ENCODE data around the gene KLF5.

KLF5 gene

DNA sequence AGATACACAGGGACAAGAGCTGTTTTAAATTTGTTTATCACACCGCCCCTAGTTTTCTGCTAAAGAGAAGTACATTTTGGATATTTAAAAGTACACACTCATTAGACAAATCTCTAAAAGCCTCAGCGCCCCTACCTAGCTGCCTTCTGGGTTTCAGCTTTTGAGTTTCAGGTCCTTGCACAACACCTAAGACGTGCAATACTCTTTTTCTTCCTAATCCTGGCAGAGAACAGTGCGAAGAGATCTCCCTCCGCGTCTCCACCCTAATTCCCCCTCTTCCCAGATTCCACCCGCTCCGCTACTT is 421 bp upstream of the KLF5 start:
- H3K4me3 ChIP-seq (ENCODE audit: low read depth, low read length), result peak overlapping the region; percentile 67
- TF ChIP-seq, protein P1, sequence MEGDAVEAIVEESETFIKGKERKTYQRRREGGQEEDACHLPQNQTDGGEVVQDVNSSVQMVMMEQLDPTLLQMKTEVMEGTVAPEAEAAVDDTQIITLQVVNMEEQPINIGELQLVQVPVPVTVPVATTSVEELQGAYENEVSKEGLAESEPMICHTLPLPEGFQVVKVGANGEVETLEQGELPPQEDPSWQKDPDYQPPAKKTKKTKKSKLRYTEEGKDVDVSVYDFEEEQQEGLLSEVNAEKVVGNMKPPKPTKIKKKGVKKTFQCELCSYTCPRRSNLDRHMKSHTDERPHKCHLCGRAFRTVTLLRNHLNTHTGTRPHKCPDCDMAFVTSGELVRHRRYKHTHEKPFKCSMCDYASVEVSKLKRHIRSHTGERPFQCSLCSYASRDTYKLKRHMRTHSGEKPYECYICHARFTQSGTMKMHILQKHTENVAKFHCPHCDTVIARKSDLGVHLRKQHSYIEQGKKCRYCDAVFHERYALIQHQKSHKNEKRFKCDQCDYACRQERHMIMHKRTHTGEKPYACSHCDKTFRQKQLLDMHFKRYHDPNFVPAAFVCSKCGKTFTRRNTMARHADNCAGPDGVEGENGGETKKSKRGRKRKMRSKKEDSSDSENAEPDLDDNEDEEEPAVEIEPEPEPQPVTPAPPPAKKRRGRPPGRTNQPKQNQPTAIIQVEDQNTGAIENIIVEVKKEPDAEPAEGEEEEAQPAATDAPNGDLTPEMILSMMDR (IDR thresholded peaks at IDR 0.05; ENCODE audit: low read depth, low read length, missing control alignments), result no peak
- no peak for DNase-seq (ENCODE audit: low read depth)
- in situ Hi-C loops (cut with HindIII; ENCODE audit: low sequenced_read_pairs), result no loop called here

DNA sequence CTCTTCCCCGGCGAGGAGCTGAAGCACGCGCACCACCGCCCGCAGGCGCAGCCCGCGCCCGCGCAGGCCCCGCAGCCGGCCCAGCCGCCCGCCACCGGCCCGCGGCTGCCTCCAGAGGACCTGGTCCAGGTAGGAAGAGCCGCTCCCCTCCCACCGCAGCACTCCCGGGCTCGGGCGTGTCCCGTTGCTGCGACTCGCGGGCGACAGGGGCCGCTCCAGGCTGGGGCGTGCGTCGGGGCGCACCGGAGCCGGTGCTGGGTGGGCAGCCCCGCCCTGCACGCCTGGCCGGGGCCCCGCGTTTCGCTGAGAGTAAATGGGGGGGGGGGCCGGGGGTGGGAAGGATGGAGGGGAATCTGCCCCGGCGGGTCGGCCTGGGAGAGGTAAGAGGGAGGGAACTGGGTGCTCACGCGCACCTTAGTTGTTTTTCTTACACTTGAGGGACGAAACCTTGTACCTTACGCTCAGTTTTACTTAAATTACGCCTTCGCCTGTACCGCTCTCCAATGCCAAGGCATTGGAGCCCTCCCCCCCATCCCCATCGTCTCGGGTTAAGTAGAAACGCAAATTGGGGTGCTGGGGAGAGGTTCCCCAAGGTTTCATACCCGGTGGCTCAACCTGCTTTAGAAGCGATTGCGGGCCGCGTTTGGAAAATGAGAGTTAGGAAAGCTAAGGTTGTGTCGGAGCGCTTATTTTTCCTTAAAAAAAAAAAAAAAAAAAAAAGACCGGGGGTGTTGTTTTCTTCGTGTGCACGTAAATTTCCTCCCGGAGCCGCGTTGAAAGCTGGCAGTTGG is 850 bp downstream of the KLF5 start:
- in situ Hi-C loops (cut with HindIII; ENCODE audit: low sequenced_read_pairs), result no loop called here
- no peak for DNase-seq (ENCODE audit: low read depth)
- TF ChIP-seq, protein P1 (IDR thresholded peaks at IDR 0.05; ENCODE audit: low read depth, low read length, missing control alignments), result no peak
- peak overlapping the region; percentile 67 for H3K4me3 ChIP-seq (ENCODE audit: low read depth, low read length)

DNA sequence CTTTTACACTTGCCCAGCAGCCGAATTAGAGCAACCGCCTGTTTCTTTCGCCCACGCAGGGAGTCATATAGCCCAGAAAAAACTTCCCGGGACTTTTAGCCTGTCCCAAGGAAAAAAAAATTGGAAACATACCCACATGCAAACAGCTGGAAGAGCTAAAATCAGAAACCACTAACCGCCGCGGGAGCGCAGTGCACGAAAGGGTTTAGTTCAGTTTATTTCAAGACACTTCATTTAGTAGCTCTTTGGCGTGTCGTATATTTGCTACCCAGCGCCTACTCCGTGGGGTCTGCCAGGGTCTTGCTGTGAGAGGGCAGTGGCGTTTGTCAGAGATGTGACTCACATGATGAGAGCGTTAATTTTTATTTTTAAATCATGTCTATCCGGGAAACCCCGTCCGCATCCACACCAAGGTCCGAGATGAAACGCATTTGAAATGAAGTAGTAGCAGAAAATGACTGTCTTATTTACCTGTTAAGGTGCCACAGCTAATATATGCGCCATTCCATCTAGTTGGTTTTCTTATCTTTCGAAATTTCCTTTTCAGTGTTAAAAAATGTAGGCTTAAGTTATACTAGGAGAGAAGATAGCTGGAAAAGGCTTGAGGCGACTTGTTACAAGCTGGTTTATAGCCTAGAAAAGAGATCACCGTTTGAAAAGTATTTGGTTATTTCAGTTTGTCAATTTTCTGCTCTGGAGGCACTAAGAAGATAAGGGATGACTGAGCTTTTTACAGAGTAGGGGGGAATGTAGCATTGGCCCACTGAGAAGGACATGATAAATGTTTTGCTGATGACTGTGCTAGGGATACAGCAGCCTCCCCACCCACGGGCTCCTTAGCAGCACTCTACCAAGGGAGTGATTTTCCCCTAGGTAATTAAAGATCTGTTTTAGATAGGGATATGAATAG is 1.7 kb downstream of the KLF5 start:
- in situ Hi-C loops (cut with HindIII; ENCODE audit: low sequenced_read_pairs), result no loop called here
- TF ChIP-seq, protein P1 (IDR thresholded peaks at IDR 0.05; ENCODE audit: low read depth, low read length, missing control alignments), result no peak
- peak overlapping the region; percentile 67 for H3K4me3 ChIP-seq (ENCODE audit: low read depth, low read length)
- DNase-seq (ENCODE audit: low read depth), result peak; percentile 27

DNA sequence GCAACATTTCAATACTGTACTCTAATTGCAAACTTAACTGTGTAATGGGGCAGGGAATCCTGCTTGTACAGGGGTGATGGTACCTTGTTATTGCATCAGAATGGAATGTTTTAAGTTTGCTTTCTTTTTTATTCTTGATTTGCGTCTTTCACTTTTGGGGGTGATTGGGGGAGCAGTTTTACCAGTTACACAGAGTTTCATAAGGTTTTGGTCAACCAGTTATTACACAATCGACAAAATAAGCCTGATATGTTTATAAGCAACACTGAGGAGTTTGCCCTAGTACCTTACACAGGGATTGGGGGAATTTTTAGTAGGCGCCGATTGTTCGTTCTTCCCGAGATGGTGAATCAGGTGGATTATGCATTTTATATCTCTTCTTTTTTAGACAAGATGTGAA is 2.7 kb downstream of the KLF5 start:
- in situ Hi-C loops (cut with HindIII; ENCODE audit: low sequenced_read_pairs), result no loop called here
- peak overlapping the region; percentile 67 for H3K4me3 ChIP-seq (ENCODE audit: low read depth, low read length)
- no peak for DNase-seq (ENCODE audit: low read depth)
- TF ChIP-seq, protein P1 (IDR thresholded peaks at IDR 0.05; ENCODE audit: low read depth, low read length, missing control alignments), result no peak

GRCh38 chr13:73061876-73062275 is 3.1 kb downstream of the KLF5 start:
- no peak overlapping the region for H3K4me3 ChIP-seq (ENCODE audit: low read depth, low read length)
- TF ChIP-seq, protein P1 (IDR thresholded peaks at IDR 0.05; ENCODE audit: low read depth, low read length, missing control alignments), result no peak
- in situ Hi-C loops (cut with HindIII; ENCODE audit: low sequenced_read_pairs), result no loop called here
- DNase-seq (ENCODE audit: low read depth), result no peak

- no peak for DNase-seq (ENCODE audit: low read depth)
- H3K4me3 ChIP-seq (ENCODE audit: low read depth, low read length), result no peak overlapping the region
- TF ChIP-seq, protein P1 (IDR thresholded peaks at IDR 0.05; ENCODE audit: low read depth, low read length, missing control alignments), result no peak
- in situ Hi-C loops (cut with HindIII; ENCODE audit: low sequenced_read_pairs), result no loop called here
These were observed 3.7 kb downstream of the KLF5 start for GRCh38 chr13:73062468-73062867.
